ENCODE data around the gene GPR137.

DNA sequence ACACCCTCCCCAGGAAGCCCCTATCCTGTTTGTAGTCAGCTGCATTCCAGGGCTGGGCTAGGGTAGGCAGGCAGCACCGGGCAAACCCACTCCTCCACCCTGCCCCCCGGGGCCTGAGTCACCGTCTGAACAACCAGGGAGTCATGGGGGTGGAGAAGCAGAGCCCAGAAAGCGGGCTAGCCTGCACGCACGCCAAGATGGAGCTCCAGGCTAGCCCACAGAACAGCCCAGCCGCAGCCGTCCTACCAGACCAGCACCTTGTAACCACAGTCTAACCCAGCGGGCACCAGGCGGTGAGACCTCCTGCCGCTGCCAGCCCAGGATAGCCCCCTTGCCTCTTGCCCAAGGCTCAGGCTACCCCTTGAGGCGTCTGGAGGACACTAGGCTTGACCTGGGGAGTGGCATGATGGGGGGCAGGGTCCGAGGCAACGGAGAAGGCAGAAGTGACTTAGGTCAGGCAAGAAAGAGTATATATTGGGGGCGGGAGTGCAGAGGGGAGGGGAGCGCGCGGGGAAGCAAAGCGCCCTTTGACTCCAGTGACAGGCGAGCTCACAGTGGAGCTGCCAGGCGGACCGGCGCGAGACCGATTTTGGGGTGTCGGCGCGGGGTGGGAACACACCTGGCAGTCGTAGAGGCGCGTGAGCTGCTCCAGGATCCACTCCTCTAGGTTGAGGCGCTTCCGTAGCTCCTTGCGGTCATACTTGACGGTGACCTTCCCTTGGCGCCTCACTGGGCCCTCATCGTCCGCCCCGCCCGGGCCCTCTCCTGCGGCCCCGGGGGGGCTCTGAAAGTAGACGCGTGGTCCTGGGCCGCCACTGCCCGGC lies 39.6 kb upstream of the GPR137 start:
- TF ChIP-seq, protein P1, sequence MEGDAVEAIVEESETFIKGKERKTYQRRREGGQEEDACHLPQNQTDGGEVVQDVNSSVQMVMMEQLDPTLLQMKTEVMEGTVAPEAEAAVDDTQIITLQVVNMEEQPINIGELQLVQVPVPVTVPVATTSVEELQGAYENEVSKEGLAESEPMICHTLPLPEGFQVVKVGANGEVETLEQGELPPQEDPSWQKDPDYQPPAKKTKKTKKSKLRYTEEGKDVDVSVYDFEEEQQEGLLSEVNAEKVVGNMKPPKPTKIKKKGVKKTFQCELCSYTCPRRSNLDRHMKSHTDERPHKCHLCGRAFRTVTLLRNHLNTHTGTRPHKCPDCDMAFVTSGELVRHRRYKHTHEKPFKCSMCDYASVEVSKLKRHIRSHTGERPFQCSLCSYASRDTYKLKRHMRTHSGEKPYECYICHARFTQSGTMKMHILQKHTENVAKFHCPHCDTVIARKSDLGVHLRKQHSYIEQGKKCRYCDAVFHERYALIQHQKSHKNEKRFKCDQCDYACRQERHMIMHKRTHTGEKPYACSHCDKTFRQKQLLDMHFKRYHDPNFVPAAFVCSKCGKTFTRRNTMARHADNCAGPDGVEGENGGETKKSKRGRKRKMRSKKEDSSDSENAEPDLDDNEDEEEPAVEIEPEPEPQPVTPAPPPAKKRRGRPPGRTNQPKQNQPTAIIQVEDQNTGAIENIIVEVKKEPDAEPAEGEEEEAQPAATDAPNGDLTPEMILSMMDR (conservative IDR thresholded peaks at IDR 0.05; ENCODE audit: low read length) = no peak
- no peak for TF ChIP-seq EZH2phosphoT487 (IDR thresholded peaks at IDR 0.05; ENCODE audit: borderline replicate concordance, low read depth, low read length)

All from OCI-LY7 (cell line).